HepG2 (cell line): Measurements from ENCODE around the gene SS18L1. TPM values are rescaled to one million over a fixed set of nuclear protein-coding genes. Genes with fewer than 3 reads are reported as not detected.

Experiments
- ARID3A ChIP-seq: IDR thresholded peaks from 2 replicates; pipeline ENCODE4 v1.6.1; 2012; ENCODE audit warnings: low read depth, low read length, improper control_type of control experiment
- BRD4 ChIP-seq: sonication (generic); formaldehyde crosslinking; IDR thresholded peaks from 2 replicates; pipeline ENCODE4 v1.4.0; 2020; ENCODE audit warnings: missing genetic modification reagents
- CHD2 ChIP-seq: IDR thresholded peaks from 2 replicates; pipeline ENCODE4 v1.6.1; 2011; ENCODE audit warnings: low read depth, low read length, improper control_type of control experiment
- ELF4 ChIP-seq: sonication (generic); formaldehyde crosslinking; IDR thresholded peaks from 2 replicates; pipeline ENCODE4 v1.5.0; 2020; ENCODE audit warnings: missing genetic modification reagents, mild to moderate bottlenecking, moderate library complexity, borderline replicate concordance
- FOXA3 ChIP-seq: IDR thresholded peaks from 2 replicates; pipeline ENCODE4 v1.6.1; 2016; ENCODE audit warnings: missing genetic modification reagents, missing compliant biosample characterization
- HDAC1 ChIP-seq: sonication (generic); formaldehyde crosslinking; IDR thresholded peaks from 2 replicates; pipeline ENCODE4 v1.5.1; 2020; ENCODE audit warnings: mild to moderate bottlenecking, missing genetic modification reagents
- HINFP ChIP-seq: sonication (generic); formaldehyde crosslinking; IDR thresholded peaks from 2 replicates; pipeline ENCODE4 v1.4.0; 2020; ENCODE audit warnings: low read depth, mild to moderate bottlenecking, missing genetic modification reagents
- HMGA1 ChIP-seq: sonication (generic); formaldehyde crosslinking; conservative IDR thresholded peaks from 2 replicates; pipeline ENCODE4 v1.4.0; 2020; ENCODE audit warnings: missing genetic modification reagents
- IKZF5 ChIP-seq: IDR thresholded peaks from 2 replicates; pipeline ENCODE4 v1.6.1; 2018; ENCODE audit warnings: missing genetic modification reagents, mild to moderate bottlenecking, missing compliant biosample characterization
- KDM2A ChIP-seq: sonication (generic); formaldehyde crosslinking; IDR thresholded peaks from 2 replicates; pipeline ENCODE4 v1.4.0; 2020; ENCODE audit warnings: low read depth, missing genetic modification reagents, borderline replicate concordance
- MBNL3 ChIP-seq: fragments of 250-450 bp; sonication (Bioruptor Pico); conservative IDR thresholded peaks from 2 replicates; pipeline ENCODE4 v1.8.0; 2022; ENCODE audit warnings: mild to moderate bottlenecking, inconsistent platforms
- NFIC ChIP-seq: IDR thresholded peaks from 2 replicates; pipeline ENCODE4 v1.6.1; 2012; ENCODE audit warnings: mild to moderate bottlenecking, low read length, inconsistent platforms
- NFKB2 ChIP-seq: sonication (generic); formaldehyde crosslinking; IDR thresholded peaks from 2 replicates; pipeline ENCODE4 v1.4.0; 2020; ENCODE audit warnings: missing genetic modification reagents, borderline replicate concordance
- NR1H2 ChIP-seq: sonication (generic); formaldehyde crosslinking; IDR thresholded peaks from 2 replicates; pipeline ENCODE4 v1.8.1; 2022; ENCODE audit warnings: low read depth, missing genetic modification reagents, borderline replicate concordance
- PCBP1 ChIP-seq: fragments of 200-400 bp; formaldehyde crosslinking; IDR thresholded peaks from 2 replicates; pipeline ENCODE4 v1.6.1; 2017; ENCODE audit warnings: mild to moderate bottlenecking, low read depth, low read length, borderline replicate concordance
- SNAPC5 ChIP-seq: sonication (generic); formaldehyde crosslinking; IDR thresholded peaks from 2 replicates; pipeline ENCODE4 v1.8.1; 2023; ENCODE audit warnings: mild to moderate bottlenecking, missing genetic modification reagents, borderline replicate concordance
- SRSF1 ChIP-seq: fragments of 200-400 bp; formaldehyde crosslinking; optimal IDR thresholded peaks from 2 replicates; pipeline ENCODE3; 2017; ENCODE audit warnings: mild to moderate bottlenecking, low read depth, low read length, moderate library complexity
- TCF12 ChIP-seq, 2 experiments: fragments of 450-650 bp in 1 of 2; sonication (generic) in 1 of 2; formaldehyde crosslinking in 1 of 2; IDR thresholded peaks; 2 replicates each; pipeline versions ENCODE4 v1.6.1 to v1.8.0; 2017 to 2022; ENCODE audit warnings: antibody characterized with exemption in 1 of 2, mild to moderate bottlenecking in 1 of 2, missing genetic modification reagents in 1 of 2, moderate library complexity in 1 of 2
- ZFY ChIP-seq: sonication (generic); formaldehyde crosslinking; IDR thresholded peaks from 2 replicates; pipeline ENCODE4 v1.4.0; 2020; ENCODE audit warnings: missing genetic modification reagents
- ZNF101 ChIP-seq: sonication (generic); formaldehyde crosslinking; IDR thresholded peaks from 2 replicates; pipeline ENCODE4 v1.4.0; 2020; ENCODE audit warnings: mild to moderate bottlenecking, low read depth, missing genetic modification reagents, borderline replicate concordance
- ZNF510 ChIP-seq: sonication (generic); formaldehyde crosslinking; IDR thresholded peaks from 2 replicates; pipeline ENCODE4 v1.4.0; 2020; ENCODE audit warnings: low read depth, mild to moderate bottlenecking, missing genetic modification reagents
- ZNF563 ChIP-seq: sonication (generic); formaldehyde crosslinking; IDR thresholded peaks from 2 replicates; pipeline ENCODE4 v1.8.0; 2022; ENCODE audit warnings: mild to moderate bottlenecking, moderate library complexity, missing genetic modification reagents
- ZNF615 ChIP-seq: sonication (generic); formaldehyde crosslinking; IDR thresholded peaks from 2 replicates; pipeline ENCODE4 v1.5.0; 2020; ENCODE audit warnings: mild to moderate bottlenecking, missing genetic modification reagents, borderline replicate concordance
- polyA plus RNA-seq, 8 experiments: library from polyadenylated mRNA; depleted of rRNA in 3 of 8; stranded (reverse) in 7 of 8; unstranded in 1 of 8; fragments of >200 nt; fragmentation: Illumina TruSeq in 4 of 8; extraction: Trizol in 4 of 8; gene quantifications; 2 replicates each; pipeline versions ENCODE4 v1.2.1 to v1.2.3, GENCODE V29; 2011 to 2016; ENCODE audit warnings: low read depth in 4 of 8, missing spikeins in 1 of 8, mixed read lengths in 1 of 8; ENCODE audit not compliant: insufficient read depth in 1 of 8
- total RNA-seq, 5 experiments: library from RNA; depleted of rRNA; stranded (reverse); fragments of >200 nt; fragmentation: Illumina TruSeq; extraction: Trizol; gene quantifications; 2 replicates each; pipeline ENCODE4 v1.2.3, GENCODE V29; 2016; ENCODE audit warnings: low read depth in 1 of 5

The SS18L1 gene
- total and polyA plus RNA-seq, 2 of the 13 experiments (the other 11 are each of a cell fraction or from before 2014, with no cell fraction given): 17.8 to 27.6 TPM

- TF ChIP-seq BRD4 (CRISPR knock-in tag) (no peak), IKZF5 (CRISPR knock-in tag) (peak; percentile 60; the same call in 1 of the 2 replicates), ZNF563 (CRISPR knock-in tag) (0 out of 2 replicates have a peak, but pooled peaks have one; percentile 32), ZNF101 (CRISPR knock-in tag) (no peak), MBNL3 (CRISPR knock-in tag) (no peak), ZFY (no peak; the same call in 1 of the 2 replicates), HINFP (CRISPR knock-in tag) (0 out of 2 replicates have a peak, but pooled peaks have one; percentile 31), PCBP1 (no peak), HMGA1 (no peak), NFIC (no peak), SRSF1 (no peak), HDAC1 (CRISPR knock-in tag) (peak; percentile 81), ELF4 (no peak), ZNF510 (CRISPR knock-in tag) (no peak), TCF12 (IDR thresholded peaks at IDR 0.05) (no peak), TCF12 (CRISPR knock-in tag; IDR thresholded peaks at IDR 0.05) (no peak), ZNF615 (CRISPR knock-in tag) (no peak), ARID3A (peak; percentile 5; the same call in 1 of the 2 replicates), NR1H2 (no peak), NFKB2 (CRISPR knock-in tag) (peak; percentile 2; the same call in 1 of the 2 replicates), CHD2 (no peak), FOXA3 (CRISPR knock-in tag) (no peak; the same call in 1 of the 2 replicates), KDM2A (CRISPR knock-in tag) (peak; percentile 38; the same call in 1 of the 2 replicates), SNAPC5 (no peak)
Observed at GRCh38 chr20:62119591-62120364, 23.8 kb upstream of the SS18L1 start (continued).
